Mammary epithelial cell (primary cell): Measurements from ENCODE around the gene CLASRP.

Experiments used
- EZH2 ChIP-seq: IDR thresholded peaks from 2 replicates; pipeline ENCODE4 v1.6.1; 2012; ENCODE audit warnings: low read length, inconsistent platforms, borderline replicate concordance
- TF ChIP-seq, protein P1 (sequence below), 2 donors: IDR thresholded peaks in 1 of 2; conservative IDR thresholded peaks in 1 of 2; 2 replicates each; pipeline ENCODE4 v1.5.1; 2011 to 2012; ENCODE audit warnings: inconsistent platforms in 2 of 2, low read length in 2 of 2, mild to moderate bottlenecking in 2 of 2, control low read depth in 1 of 2, low read depth in 1 of 2; ENCODE audit not compliant: insufficient read depth in 1 of 2; ENCODE audit errors: extremely low read depth in 1 of 2

GRCh38 chr19:45102481-45102880 lies 63.6 kb downstream of the CLASRP start:
- TF ChIP-seq, protein P1, sequence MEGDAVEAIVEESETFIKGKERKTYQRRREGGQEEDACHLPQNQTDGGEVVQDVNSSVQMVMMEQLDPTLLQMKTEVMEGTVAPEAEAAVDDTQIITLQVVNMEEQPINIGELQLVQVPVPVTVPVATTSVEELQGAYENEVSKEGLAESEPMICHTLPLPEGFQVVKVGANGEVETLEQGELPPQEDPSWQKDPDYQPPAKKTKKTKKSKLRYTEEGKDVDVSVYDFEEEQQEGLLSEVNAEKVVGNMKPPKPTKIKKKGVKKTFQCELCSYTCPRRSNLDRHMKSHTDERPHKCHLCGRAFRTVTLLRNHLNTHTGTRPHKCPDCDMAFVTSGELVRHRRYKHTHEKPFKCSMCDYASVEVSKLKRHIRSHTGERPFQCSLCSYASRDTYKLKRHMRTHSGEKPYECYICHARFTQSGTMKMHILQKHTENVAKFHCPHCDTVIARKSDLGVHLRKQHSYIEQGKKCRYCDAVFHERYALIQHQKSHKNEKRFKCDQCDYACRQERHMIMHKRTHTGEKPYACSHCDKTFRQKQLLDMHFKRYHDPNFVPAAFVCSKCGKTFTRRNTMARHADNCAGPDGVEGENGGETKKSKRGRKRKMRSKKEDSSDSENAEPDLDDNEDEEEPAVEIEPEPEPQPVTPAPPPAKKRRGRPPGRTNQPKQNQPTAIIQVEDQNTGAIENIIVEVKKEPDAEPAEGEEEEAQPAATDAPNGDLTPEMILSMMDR (conservative IDR thresholded peaks at IDR 0.05 in 1 of 2, IDR thresholded peaks at IDR 0.05 in 1 of 2; ENCODE audit: extremely low read depth in 1 of 2, insufficient read depth in 1 of 2, low read depth in 1 of 2, low read length in 2 of 2) = no peak
- no peak for TF ChIP-seq EZH2
